RPMI7951 (cell line): ENCODE results near the gene KRTAP10-2. TPM values are rescaled to one million over a fixed set of nuclear protein-coding genes. Genes with fewer than 3 reads are reported as not detected.
"Not testable (repeated sequence)": the region's sequence is repeated elsewhere in the genome, so short reads cannot be mapped to it uniquely, and the experiment has no call there.

ENCODE experiments used
- DNase-seq: peaks from one replicate; pipeline ENCODE4 v3.0.0-alpha.2; 2012; ENCODE audit warnings: low read depth
- total RNA-seq: library from RNA; depleted of rRNA; stranded (reverse); fragments of >200 nt; shearing (Covaris generic); gene quantifications from 2 replicates; pipeline ENCODE4 v1.2.3, GENCODE V29; 2014; rRNA removed

Gene KRTAP10-2, protein sequence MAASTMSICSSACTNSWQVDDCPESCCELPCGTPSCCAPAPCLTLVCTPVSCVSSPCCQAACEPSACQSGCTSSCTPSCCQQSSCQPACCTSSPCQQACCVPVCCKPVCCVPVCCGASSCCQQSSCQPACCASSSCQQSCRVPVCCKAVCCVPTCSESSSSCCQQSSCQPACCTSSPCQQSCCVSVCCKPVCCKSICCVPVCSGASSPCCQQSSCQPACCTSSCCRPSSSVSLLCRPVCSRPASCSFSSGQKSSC
- total RNA-seq: not detected in 2 replicates

- no peak for DNase-seq
Measured at GRCh38 chr21:44551340-44551961, at the start of gene KRTAP10-2. TSS of gene KRTAP10-2 (minus strand) at chr21:44551505. CDS start at chr21:44551458, 47 bp downstream.

- not testable (repeated sequence) for DNase-seq
Measured at GRCh38 chr21:44601091-44601490, 49.8 kb upstream of the KRTAP10-2 start.

DNA sequence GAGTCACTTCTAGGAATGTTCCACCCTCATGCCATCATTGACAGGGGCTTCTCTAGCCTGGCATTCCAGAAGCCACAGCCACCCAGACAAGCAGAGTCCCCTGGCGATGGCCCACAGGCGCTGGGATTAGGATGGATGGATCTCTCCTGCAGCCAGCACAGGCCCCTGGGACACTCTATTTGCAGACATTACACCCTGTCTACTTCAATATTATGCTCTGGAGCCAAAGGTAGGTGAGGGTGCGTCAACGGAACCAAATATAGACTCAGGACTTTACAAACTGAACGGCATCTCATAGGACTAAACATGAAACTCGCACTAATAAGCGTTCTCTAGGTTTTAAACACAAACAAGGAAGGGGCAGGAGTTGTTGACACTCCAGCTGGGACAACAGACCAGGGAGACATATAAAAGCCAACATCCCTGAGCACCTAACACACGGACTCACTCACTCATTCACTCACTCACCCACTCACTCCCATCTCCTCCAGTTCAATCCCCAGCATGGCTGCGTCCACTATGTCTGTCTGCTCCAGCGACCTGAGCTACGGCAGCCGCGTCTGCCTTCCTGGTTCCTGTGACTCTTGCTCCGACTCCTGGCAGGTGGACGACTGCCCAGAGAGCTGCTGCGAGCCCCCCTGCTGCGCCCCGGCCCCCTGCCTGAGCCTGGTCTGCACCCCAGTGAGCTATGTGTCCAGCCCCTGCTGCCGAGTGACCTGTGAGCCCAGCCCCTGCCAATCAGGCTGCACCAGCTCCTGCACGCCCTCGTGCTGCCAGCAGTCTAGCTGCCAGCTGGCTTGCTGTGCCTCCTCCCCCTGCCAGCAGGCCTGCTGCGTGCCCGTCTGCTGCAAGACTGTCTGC lies 49.0 kb upstream of the KRTAP10-2 start, which contains the start of gene KRTAP10-7:
Gene KRTAP10-7 (plus strand): TSS at position 480 of the 861 bp plus-strand sequence. CDS start 25 bp downstream, at position 505.
- DNase-seq: not testable (repeated sequence)

DNA sequence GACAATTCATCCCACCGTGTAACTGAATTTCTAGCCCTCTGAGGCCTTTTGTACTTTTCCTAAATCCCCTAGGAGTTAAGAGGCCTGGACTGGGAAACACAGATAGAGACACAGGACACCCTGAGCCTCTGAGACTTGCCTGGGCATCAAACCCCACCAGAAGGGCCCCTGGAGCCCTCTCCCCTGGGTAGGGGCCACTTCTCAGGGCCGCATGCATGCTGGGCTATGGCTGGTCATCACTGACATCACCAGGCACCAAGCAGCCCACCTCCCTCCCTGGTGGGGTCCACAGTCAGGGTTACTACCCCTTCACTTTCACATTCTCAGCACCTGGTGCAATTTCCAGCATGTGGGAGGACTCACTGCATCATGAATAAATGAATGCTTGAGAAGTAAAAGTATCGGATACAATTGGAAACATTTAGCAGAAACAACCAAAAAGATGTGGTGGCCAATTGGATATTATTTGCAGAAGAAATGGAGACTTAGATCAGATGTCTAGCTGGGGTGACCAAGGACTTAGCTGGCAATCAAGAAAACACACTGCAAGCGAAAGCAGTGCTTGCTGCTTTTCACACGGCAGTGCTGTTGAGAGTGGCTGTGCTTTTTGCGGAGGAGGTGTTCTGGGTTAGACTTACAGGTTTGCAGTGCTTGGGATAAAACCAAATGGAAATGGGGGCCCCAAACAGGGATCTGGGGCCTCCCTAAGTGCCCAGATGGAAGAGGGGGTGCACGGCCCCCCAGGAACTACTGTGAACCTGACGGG lies 48.1 kb upstream of the KRTAP10-2 start:
- DNase-seq: no peak

GRCh38 chr21:44598061-44598460 lies 46.8 kb upstream of the KRTAP10-2 start:
- no peak for DNase-seq

GRCh38 chr21:44596068-44596725 lies 44.9 kb upstream of the KRTAP10-2 start:
- DNase-seq: no peak

GRCh38 chr21:44595524-44595923 lies 44.2 kb upstream of the KRTAP10-2 start:
- no peak for DNase-seq

- DNase-seq: no peak
Measured at GRCh38 chr21:44594406-44594916, 43.2 kb upstream of the KRTAP10-2 start.

DNA sequence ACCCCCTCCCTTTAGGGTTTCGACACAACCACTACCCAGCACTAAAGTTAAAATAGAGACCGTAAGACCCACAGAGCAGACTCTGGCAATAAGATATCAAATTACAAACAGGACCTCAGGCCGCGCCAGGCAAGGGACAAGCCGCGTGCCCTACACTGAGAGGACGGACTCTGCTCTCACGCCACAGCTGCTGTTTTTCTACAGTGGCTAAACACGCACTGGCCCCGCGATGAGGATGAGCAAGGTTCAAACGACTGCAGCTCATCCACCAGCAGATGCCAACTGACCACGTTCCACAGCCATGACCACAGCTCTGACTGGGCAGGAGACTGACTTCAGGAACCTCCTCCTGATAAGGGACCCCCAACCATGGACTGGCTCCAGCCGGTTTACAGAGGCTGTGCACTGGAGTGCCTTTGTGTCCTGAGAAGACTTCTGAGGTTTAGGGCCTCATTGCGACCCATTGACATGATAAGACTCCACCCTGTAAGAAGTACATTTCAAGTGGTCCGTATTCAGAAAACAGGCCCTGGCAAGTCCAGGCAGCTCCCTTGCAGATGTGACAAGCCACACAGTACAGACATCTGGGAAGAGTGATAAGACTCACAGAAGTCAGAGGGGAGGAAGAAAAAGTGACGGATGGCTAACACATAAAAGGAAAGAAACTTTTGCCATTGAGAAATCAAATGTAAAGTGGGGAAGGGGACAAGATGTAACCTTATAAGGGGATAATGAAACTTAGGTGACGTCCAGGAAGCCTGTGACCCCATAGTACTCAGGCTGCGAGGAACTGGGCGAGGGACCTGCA lies 42.5 kb upstream of the KRTAP10-2 start:
- peak; percentile 24 for DNase-seq

DNA sequence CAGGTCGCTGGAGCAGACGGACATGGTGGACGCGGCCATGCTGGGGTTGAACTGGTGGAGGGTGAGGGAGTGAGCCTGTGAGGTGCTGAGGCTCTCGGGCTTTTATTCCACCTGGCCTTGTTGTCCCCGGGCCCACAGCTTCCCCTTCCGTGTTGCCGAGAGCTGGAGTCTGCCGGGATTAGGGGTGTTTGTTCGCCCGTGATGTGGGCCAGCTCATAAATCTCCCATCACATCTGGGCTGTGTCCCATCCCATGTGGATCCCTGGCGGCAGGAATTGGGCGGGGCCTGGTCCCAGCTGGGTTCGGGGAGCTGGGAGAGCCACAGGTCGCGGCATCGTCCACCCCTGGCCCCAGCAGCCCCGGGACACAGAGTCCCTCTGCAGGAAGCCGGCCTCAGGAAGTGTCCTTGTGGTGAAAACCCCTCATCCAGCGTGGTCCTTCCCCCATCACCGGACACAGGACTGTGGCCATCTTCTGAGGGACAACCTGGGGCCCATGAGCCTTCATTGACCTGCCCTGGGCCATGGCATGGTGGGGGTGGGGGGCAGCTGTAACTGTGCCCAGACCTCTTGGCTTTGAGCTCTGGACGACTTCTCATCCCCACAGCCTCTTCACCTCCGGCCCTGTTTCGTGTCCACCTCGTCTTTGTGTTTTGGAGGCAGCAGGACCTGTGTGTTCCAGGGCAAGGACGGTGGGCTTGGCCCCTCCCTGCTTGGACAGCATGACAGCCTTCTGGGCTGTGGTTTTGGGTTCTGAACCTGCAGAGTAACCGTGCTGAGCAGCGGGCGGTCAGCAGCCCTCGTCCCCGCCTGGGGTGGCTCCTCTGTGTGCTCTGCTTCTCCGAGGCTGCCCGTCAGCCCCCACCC lies 41.4 kb upstream of the KRTAP10-2 start, which contains the start of gene KRTAP10-6:
Gene KRTAP10-6 (minus strand): TSS at position 60 of the 866 bp plus-strand sequence. CDS start 21 bp downstream, at position 39.
- no peak for DNase-seq

DNA sequence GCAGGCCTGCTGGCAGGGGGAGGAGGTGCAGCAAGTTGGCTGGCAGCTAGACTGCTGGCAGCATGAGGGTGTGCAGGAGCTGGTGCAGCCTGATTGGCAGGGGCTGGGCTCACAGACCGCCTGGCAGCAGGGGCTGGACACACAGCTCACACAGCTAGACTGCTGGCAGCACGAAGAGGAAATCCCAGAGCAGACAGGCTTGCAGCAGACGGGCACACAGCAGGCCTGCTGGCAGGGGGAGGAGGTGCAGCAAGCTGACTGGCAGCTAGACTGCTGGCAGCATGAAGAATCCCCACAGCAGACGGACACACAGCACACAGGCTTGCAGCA lies 40.5 kb upstream of the KRTAP10-2 start:
- not testable (repeated sequence) for DNase-seq

DNA sequence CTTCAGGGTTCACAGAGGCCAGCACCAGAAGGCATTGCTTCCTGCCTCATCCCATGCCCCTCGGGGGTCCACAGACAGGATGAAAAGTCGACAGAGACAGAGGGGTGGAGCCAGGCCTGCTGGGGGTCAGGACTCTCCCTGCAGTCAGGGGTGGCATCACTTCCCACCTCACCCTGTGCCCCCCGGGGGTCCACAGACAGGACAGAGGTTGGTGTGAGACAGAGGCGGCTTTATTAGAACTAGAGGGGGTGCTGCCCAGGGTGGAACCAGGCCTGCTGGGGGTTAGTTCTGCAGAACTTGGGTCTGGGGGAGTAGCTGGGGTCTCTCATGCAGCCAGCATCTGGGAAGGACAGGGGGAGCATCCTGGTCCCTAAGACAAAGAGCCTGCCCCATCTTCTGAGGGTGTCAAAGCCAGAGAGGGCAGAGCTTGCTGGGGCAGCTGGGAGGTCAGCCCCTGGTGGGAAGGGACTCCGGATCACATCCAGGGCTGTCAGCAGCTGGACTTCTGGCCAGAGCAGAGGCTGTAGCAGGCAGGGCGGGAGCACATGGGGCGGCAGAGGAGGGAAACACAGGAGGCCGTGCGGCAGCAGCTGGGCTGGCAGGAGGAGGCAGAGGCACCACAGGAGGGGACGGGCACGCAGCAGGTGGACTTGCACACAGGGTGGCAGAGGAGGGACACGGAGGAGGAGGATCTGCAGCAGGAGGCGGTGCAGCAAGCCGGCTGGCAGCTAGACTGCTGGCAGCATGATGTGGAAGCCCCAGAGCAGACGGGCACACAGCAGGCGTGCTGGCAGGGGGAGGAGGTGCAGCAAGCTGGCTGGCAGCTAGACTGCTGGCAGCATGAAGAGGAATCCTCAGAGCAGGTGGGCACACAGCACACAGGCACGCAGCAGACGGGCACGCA lies 39.8 kb upstream of the KRTAP10-2 start:
- not testable (repeated sequence) for DNase-seq

DNA sequence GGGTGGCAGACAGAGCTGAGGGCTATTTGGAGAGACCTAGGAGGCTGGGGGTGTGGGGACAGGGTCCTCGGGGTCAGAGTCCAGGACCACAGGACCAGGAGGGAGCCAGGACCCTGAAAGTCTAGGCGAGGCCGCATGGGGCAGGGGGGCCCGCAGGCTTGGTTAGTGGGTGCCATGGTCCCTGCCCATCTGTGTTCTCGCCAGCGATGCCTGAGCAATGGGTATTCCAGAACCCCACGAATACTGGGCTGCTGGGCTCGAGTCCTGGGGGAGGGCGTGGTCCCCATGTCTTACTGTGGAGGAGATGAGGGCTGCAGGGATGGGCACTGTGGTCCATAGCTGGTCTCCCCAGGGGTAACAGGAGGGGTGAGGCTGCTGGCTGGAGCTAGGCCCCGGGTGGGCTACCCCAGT lies 39.0 kb upstream of the KRTAP10-2 start:
- DNase-seq: no peak

- no peak for DNase-seq
Measured at GRCh38 chr21:44589586-44590305, 38.4 kb upstream of the KRTAP10-2 start.

DNA sequence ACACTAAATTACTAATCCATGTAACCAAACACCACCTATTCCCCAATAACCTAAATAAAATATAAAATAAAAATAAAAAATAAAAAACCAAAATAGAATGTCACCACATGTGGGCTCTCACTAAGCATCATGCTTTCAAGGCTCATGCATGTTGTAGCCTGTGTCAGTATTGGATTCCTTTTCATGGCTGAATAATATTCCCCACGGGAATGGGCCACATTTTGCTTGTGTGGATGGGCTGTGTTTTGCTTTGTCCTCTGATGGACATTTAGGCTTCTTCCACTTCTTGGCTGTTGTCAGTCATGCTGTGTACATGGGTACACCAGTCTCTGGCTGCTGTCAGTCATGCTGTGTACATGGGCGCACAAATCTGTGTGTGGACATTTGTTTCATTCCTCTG lies 37.8 kb upstream of the KRTAP10-2 start:
- DNase-seq: no peak

DNA sequence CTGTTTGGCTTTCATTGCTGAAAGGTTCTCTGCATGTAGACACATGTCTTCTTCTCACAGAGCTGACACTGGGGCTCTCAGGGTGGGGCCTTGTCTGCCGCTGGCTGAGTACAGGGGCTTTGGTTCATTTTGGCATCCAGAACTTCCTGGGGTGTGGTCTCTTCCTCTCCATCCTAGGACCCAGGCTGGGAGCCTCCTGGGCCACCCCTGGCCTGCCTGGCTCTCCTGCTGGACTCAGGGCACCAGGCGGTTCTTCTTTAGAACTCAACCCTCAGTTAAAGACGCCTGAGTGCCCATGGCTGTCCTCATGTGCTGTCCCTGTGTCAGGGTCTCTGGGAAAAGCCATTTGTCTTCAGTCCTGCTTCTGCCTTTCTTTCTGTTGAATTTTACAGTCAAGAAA lies 34.6 kb upstream of the KRTAP10-2 start:
- DNase-seq: no peak

GRCh38 chr21:44583800-44584147 lies 32.5 kb upstream of the KRTAP10-2 start:
- no peak for DNase-seq
